ENCODE data around the gene ATF7IP2. TPM values are rescaled to one million over a fixed set of nuclear protein-coding genes. Genes with fewer than 3 reads are reported as not detected.

Gene ATF7IP2
- total and polyA plus RNA-seq, 10 of the 15 experiments (the other 5 are each of a cell fraction or from before 2014, with no cell fraction given), result 24.6 to 82.1 (median 51.9) TPM

GRCh38 chr16:10528635-10529034 lies 142.8 kb downstream of the ATF7IP2 start:
- FAIRE-seq, result no peak
- Histone ChIP-seq H3K79me2 (ENCODE audit: control insufficient read depth, insufficient read depth, low read length) (no peaks in the 10 kb centered on the region), H3K27me3 (replicated peaks in 1 of 2; ENCODE audit: control insufficient read depth in 2 of 2, insufficient read depth in 2 of 2, low read length in 1 of 2) (no peaks in the 10 kb centered on the region; a peak in 1 of 4 replicates), H3K36me3 (ENCODE audit: control insufficient read depth in 2 of 2, insufficient read depth in 2 of 2, low read length in 1 of 2) (no peaks in the 10 kb centered on the region), H3K4me2 (ENCODE audit: control insufficient read depth, insufficient read depth) (no peak overlapping the region), H2AFZ (ENCODE audit: control insufficient read depth, low read depth, low read length) (no peak overlapping the region), H3K4me3 (no peak overlapping the region), H4K20me1 (ENCODE audit: control insufficient read depth, insufficient read depth) (no peaks in the 10 kb centered on the region), H3K4me1 (ENCODE audit: control insufficient read depth, insufficient read depth, low read length) (no peaks in the 10 kb centered on the region), H3K27ac (ENCODE audit: control insufficient read depth, insufficient read depth) (no peak overlapping the region), H3K9me3 (replicated peaks; ENCODE audit: control insufficient read depth, insufficient read depth, low read length) (no peaks in the 10 kb centered on the region), H3K9ac (ENCODE audit: control insufficient read depth, insufficient read depth, low read length) (no peak overlapping the region)
- no peak for DNase-seq (ENCODE audit: low read depth, low spot score)
- TF ChIP-seq EGR1 (IDR thresholded peaks at IDR 0.05; ENCODE audit: borderline replicate concordance in 1 of 2, low read depth in 2 of 2, low read length in 2 of 2) (no peak), SREBF2 (IDR thresholded peaks at IDR 0.05; ENCODE audit: low read length) (no peak), RUNX3 (IDR thresholded peaks at IDR 0.05; ENCODE audit: low read length) (no peak), ZNF207 (IDR thresholded peaks at IDR 0.05; ENCODE audit: borderline replicate concordance) (no peak), GATAD2B (conservative IDR thresholded peaks at IDR 0.05; ENCODE audit: low read depth) (no peak), NRF1 (conservative IDR thresholded peaks at IDR 0.05; ENCODE audit: low read depth, low read length) (no peak), NR2C2 (IDR thresholded peaks at IDR 0.05; ENCODE audit: borderline replicate concordance, control insufficient read depth, insufficient read length, low read depth) (no peak), E2F4 (IDR thresholded peaks at IDR 0.05; ENCODE audit: low read depth, low read length) (no peak), KDM1A (IDR thresholded peaks at IDR 0.05; ENCODE audit: borderline replicate concordance) (no peak), ATF7 (IDR thresholded peaks at IDR 0.05; ENCODE audit: low read depth) (no peak), ZNF622 (IDR thresholded peaks at IDR 0.05) (no peak), CHD1 (IDR thresholded peaks at IDR 0.05; ENCODE audit: low read depth, low read length) (no peak)
- WGBS (ENCODE audit: insufficient coverage, insufficient replicate concordance, low lambda C conversion rate, missing lambda C conversion rate), result 90% methylated on average over 8 of the region's 8 CpGs
- ChIA-PET POLR2A (no interaction called here), CTCF (no interaction called here), RAD21 (ENCODE audit: unreplicated experiment) (no interaction called here), SMC1A (ENCODE audit: uncharacterized antibody, unreplicated experiment) (no interaction called here)
- in situ Hi-C loops (cut with MboI), result no loop called here
- intact Hi-C loops (cut with micrococcal nuclease; ENCODE audit: unreplicated experiment), result no loop called here
- BruUV-seq (replicated peaks), result no TSS peak
- no peak for ATAC-seq

All from GM12878 (cell line).